Gastroesophageal sphincter (tissue), 4 donors: Measurements from ENCODE around the gene EPB41L4B. TPM values are rescaled to one million over a fixed set of nuclear protein-coding genes. Genes with fewer than 3 reads are reported as not detected.
A peak's percentile ranks its signal among the peaks of the same experiment; 100 is the strongest.

Experiments used
- ATAC-seq: fragments of 150-250 bp; one replicate; pipeline ENCODE4 v1.9.1; 2016; ENCODE audit warnings: mild to moderate bottlenecking, moderate library complexity
- H3K27ac ChIP-seq, 4 donors: fragments of 200-600 bp; sonication (generic) in 3 of 4; 1 replicate in 3 of 4; 2 replicates in 1 of 4; pipeline ENCODE4 v1.5.1; 2016 to 2019
- H3K27me3 ChIP-seq: fragments of 200-600 bp; sonication (generic); one replicate; pipeline ENCODE4 v1.5.1; 2019
- H3K36me3 ChIP-seq, 2 donors: fragments of 200-600 bp; sonication (generic); one replicate each; pipeline ENCODE4 v1.5.1; 2019; ENCODE audit warnings: control low read depth in 1 of 2
- H3K4me1 ChIP-seq, 3 donors: fragments of 200-600 bp; sonication (generic); 1 replicate in 2 of 3; 2 replicates in 1 of 3; pipeline ENCODE4 v1.5.1; 2016 to 2019; ENCODE audit warnings: control low read depth in 2 of 3
- H3K4me3 ChIP-seq, 2 donors: fragments of 200-600 bp; sonication (generic); one replicate each; pipeline ENCODE4 v1.5.1; 2019; ENCODE audit warnings: mild to moderate bottlenecking in 1 of 2, moderate library complexity in 1 of 2
- H3K9me3 ChIP-seq, 3 donors: fragments of 200-600 bp; sonication (generic); one replicate each; pipeline ENCODE4 v1.5.1; 2017 to 2019; ENCODE audit warnings: control low read depth in 2 of 3
- EP300 ChIP-seq: sonication (generic); formaldehyde crosslinking; IDR thresholded peaks from one replicate; pipeline ENCODE4 v1.6.1; 2017; ENCODE audit warnings: antibody characterized with exemption, mild to moderate bottlenecking
- POLR2A ChIP-seq, 2 donors: fragments of 450-650 bp; IDR thresholded peaks; one replicate each; pipeline ENCODE4 v1.6.1; 2017; ENCODE audit warnings: antibody characterized with exemption in 2 of 2, mild to moderate bottlenecking in 2 of 2, moderate library complexity in 1 of 2
- POLR2AphosphoS5 ChIP-seq: sonication (generic); formaldehyde crosslinking; IDR thresholded peaks from one replicate; pipeline ENCODE4 v1.6.1; 2017; ENCODE audit warnings: antibody characterized with exemption
- WGBS, 2 donors: methylation state at CpG; one replicate each; pipeline ENCODE4 v1.1.5; 2018; ENCODE audit warnings: low coverage in 1 of 2; 5-methylcytosine and 5-hydroxymethylcytosine counted together
- total RNA-seq, 4 donors: library from RNA; depleted of rRNA; stranded (reverse); fragments of >200 nt; gene quantifications; one replicate each; pipeline ENCODE4 v1.1.0, GENCODE V29; 2016
- TF ChIP-seq, protein P1 (sequence below), 4 experiments: fragments of 200-600 bp in 2 of 4; fragments of 450-650 bp in 2 of 4; sonication (generic) in 1 of 4; IDR thresholded peaks; one replicate each; pipeline ENCODE4 v1.5.1; 2017 to 2019; ENCODE audit warnings: antibody characterized with exemption in 4 of 4, mild to moderate bottlenecking in 2 of 4, moderate library complexity in 2 of 4

Gene EPB41L4B
- total RNA-seq, 4 donors from 2014 or later: 1.2 to 1.7 (median 1.4) TPM; not detected in 1

DNA sequence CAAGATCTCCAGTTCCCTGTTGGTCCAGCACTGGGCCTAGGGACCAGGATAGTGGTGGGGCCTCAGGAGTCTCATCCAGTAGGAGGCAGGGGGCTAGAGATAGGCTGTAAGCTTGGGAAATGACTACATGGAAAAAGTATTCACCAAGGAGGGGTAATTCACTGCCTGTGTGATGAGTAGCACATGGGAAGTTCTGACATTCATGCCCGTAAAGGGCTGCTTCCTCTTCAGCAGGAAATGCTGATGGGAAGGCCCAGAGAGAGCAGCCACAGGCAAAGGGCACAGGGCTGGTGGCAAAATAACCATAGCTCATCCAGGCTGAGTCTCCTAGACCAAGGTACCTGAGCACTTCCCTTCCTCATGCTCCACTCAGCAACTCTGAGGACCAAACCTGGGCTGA, 130.7 kb downstream of the EPB41L4B start:
- H3K27ac ChIP-seq: no peak overlapping the region
- no peak overlapping the region for H3K4me3 ChIP-seq
- H3K27me3 ChIP-seq: no peaks in the 10 kb centered on the region
- no peaks in the 10 kb centered on the region for H3K9me3 ChIP-seq
- no peak for ATAC-seq
- no peaks in the 10 kb centered on the region for H3K36me3 ChIP-seq
- WGBS, 2 donors: 57% methylated on average over 1 of the region's 1 CpG; no CpG with 5 or more reads in 1 of the 2 donors
- H3K4me1 ChIP-seq: no peaks in the 10 kb centered on the region
- TF ChIP-seq POLR2AphosphoS5: no peak

DNA sequence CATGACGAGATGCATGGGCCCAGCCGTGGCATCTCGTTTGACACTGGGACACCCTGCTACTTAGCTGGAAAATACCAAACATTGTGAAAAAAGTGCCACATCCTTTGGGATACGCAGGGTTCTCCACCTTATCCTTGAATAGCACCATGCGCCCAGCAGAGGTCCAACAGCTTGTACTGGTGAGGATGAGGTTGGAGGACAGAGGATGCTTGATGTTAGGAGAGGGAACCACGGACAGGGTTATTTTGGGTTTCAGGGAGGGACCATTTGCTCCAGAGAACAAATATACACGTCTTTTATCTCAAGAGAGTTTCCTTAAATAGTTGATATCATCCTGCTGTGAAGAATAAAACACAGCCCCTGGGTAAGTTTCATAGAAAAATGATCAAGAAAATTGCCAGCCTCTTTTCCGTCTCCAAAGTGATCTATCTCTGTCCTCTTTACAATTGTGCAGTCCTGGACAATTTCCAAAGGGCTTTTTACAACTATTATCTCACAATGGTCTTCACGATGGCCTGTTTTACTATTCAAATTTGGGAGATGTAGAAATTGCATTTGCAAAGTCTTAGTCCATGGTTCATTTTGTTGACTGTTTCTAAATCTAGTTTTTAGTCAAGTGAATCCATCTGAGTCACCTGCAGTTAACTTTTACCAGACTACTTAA, 133.9 kb downstream of the EPB41L4B start:
- no peak overlapping the region for H3K27ac ChIP-seq
- TF ChIP-seq POLR2AphosphoS5 (no peak), POLR2A (IDR thresholded peaks at IDR 0.05) (no peak), EP300 (no peak)
- TF ChIP-seq, protein P1, sequence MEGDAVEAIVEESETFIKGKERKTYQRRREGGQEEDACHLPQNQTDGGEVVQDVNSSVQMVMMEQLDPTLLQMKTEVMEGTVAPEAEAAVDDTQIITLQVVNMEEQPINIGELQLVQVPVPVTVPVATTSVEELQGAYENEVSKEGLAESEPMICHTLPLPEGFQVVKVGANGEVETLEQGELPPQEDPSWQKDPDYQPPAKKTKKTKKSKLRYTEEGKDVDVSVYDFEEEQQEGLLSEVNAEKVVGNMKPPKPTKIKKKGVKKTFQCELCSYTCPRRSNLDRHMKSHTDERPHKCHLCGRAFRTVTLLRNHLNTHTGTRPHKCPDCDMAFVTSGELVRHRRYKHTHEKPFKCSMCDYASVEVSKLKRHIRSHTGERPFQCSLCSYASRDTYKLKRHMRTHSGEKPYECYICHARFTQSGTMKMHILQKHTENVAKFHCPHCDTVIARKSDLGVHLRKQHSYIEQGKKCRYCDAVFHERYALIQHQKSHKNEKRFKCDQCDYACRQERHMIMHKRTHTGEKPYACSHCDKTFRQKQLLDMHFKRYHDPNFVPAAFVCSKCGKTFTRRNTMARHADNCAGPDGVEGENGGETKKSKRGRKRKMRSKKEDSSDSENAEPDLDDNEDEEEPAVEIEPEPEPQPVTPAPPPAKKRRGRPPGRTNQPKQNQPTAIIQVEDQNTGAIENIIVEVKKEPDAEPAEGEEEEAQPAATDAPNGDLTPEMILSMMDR (IDR thresholded peaks at IDR 0.05): no peak
- 47 to 48% methylated on average over 5 to 9 of the region's 9 CpGs for WGBS, 2 donors
- H3K9me3 ChIP-seq: no peaks in the 10 kb centered on the region
- no peaks in the 10 kb centered on the region for H3K4me1 ChIP-seq
- no peaks in the 10 kb centered on the region for H3K36me3 ChIP-seq
- ATAC-seq: no peak
- no peaks in the 10 kb centered on the region for H3K27me3 ChIP-seq
- H3K4me3 ChIP-seq: no peak overlapping the region

DNA sequence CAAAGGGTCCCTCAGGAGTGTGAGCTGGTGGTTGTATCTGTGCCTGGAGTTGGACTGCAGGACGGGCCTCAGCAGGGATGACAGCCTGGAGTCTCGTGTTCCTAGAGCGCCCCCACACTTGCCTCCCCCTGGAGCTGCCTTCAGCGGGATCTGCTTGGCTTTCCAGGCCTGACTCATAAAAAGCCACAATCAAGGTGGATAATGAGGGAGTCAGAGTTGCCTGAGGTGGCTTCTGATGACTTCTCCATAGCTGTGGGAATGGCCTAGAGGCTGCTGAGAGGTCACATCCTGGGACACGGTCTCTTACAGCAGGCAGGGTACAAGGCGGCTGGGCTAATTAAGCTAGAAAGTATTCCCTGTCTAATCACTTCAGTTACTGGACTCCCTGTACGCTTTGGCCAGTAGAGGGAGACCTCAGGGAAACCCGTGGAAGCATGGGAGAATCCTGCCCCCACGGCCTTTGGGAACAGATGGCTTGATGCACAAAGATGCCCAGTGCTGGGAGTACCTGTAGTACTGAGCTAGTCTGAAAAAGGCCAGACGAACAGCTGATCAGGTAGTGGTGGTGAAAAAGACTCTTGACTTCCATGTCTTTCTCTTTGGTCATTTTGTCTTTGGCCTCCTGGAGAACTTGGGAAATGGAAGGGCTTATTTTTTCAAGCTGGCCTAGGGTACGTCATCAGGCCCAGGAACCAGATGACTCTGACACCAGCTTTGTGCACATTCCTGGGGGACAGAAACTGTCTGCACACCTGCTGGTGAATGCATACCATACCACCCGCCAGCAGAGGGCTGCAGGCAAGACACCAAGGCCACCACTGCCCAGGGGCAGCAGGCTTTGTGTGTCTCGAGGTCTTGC, 137.7 kb downstream of the EPB41L4B start:
- Histone ChIP-seq H3K4me3 (no peak overlapping the region), H3K36me3 (no peaks in the 10 kb centered on the region), H3K27ac (no peak overlapping the region), H3K9me3 (no peaks in the 10 kb centered on the region), H3K27me3 (no peaks in the 10 kb centered on the region), H3K4me1 (no peaks in the 10 kb centered on the region)
- TF ChIP-seq POLR2AphosphoS5: no peak
- TF ChIP-seq, protein P1 (IDR thresholded peaks at IDR 0.05): peak in 1 of 4 experiments; percentile 7
- no peak for ATAC-seq
- 55 to 75% methylated on average over 5 to 6 of the region's 13 CpGs for WGBS, 2 donors

DNA sequence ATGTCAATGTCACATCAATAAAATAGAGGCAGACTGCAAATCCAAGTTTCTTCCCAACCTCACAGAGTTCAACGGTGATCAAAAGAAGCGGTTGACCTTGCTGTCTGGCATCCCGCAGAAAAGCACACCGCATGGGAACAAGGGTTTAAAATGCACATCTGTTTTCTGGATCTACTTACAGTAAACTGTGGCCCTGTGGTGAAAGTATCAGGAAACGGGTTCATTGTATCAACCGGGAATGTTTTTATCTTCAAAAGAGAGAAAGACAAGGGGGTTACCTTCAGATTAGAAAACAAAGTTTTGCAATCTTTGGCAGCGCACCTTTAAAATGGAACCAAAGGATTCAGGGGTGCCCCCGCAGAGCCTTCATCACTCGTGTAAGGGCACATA, 138.3 kb downstream of the EPB41L4B start:
- no peaks in the 10 kb centered on the region for H3K27me3 ChIP-seq
- H3K4me1 ChIP-seq: no peaks in the 10 kb centered on the region
- no peaks in the 10 kb centered on the region for H3K9me3 ChIP-seq
- 81 to 82% methylated on average over 7 to 9 of the region's 9 CpGs for WGBS, 2 donors
- no peaks in the 10 kb centered on the region for H3K36me3 ChIP-seq
- TF ChIP-seq EP300 (no peak), POLR2A (IDR thresholded peaks at IDR 0.05) (no peak), POLR2AphosphoS5 (no peak)
- TF ChIP-seq, protein P1 (IDR thresholded peaks at IDR 0.05): no peak
- no peak overlapping the region for H3K4me3 ChIP-seq
- H3K27ac ChIP-seq: no peak overlapping the region
- no peak for ATAC-seq

DNA sequence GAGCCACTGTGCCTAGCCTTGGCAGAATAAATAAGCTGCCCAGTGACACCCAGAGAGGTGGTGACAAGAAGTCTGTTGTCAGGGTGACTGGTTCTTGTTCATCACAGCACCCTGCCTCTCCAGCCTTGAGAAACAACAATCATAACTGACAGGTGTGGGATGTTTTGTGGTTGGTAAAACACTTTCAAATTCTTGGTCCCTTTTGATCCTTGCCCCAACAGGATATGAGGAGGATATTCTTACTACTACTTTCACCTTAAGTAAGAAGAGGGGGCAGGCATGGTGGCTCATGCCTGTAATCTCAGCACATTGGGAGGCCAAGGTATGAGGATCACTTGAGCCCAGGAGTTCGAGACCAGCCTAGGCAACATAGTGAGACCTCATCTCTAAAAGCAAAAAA, 139.6 kb downstream of the EPB41L4B start:
- no peak for ATAC-seq
- Histone ChIP-seq H3K27me3 (no peaks in the 10 kb centered on the region), H3K27ac (no peak overlapping the region), H3K4me3 (no peak overlapping the region), H3K4me1 (no peaks in the 10 kb centered on the region), H3K36me3 (no peaks in the 10 kb centered on the region), H3K9me3 (no peaks in the 10 kb centered on the region)
- no CpG with 5 or more reads among the region's 1 CpG for WGBS, 2 donors
- TF ChIP-seq, protein P1 (IDR thresholded peaks at IDR 0.05): no peak
- TF ChIP-seq POLR2A (IDR thresholded peaks at IDR 0.05) (no peak), POLR2AphosphoS5 (no peak), EP300 (no peak)
